HG02943 (cell line): ENCODE measurements around the gene SCARF1.
A peak's percentile ranks its signal among the peaks of the same experiment; 100 is the strongest.
"Not testable (repeated sequence)": the region's sequence is repeated elsewhere in the genome, so short reads cannot be mapped to it uniquely, and the experiment has no call there.

Experiments
- ATAC-seq: cut with Tn5 transposase; IDR thresholded peaks from one replicate; pipeline ENCODE4 v1.9.1; 2021; ENCODE audit warnings: mild to moderate bottlenecking, low read depth, moderate library complexity; ENCODE audit not compliant: unreplicated experiment

SCARF1 gene

GRCh38 chr17:1645207-1646171 is at the start of gene SCARF1:
Gene SCARF1, minus strand, starts transcription at chr17:1645732. Its CDS starts 35 bp downstream, at chr17:1645697.
- no peak for ATAC-seq

- ATAC-seq = no peak
Observed at GRCh38 chr17:1693339-1693738, 47.8 kb upstream of the SCARF1 start.

GRCh38 chr17:1690544-1691221 is 45.2 kb upstream of the SCARF1 start:
- ATAC-seq = no peak

- not testable (repeated sequence) for ATAC-seq
Observed at GRCh38 chr17:1688405-1688804, 42.9 kb upstream of the SCARF1 start.

- ATAC-seq = no peak
Observed at GRCh38 chr17:1686086-1686485, 40.6 kb upstream of the SCARF1 start.

GRCh38 chr17:1684378-1685189 is 39.1 kb upstream of the SCARF1 start, which contains the start of gene PRPF8:
Gene PRPF8, minus strand, starts transcription at chr17:1684867. Its CDS starts 296 bp downstream, at chr17:1684571.
- peak; percentile 97 for ATAC-seq

- ATAC-seq = no peak
Observed at GRCh38 chr17:1683459-1683858, 37.9 kb upstream of the SCARF1 start.

GRCh38 chr17:1676401-1676800 is 30.9 kb upstream of the SCARF1 start:
- ATAC-seq = no peak

- ATAC-seq = no peak
Observed at GRCh38 chr17:1673041-1673785, 27.7 kb upstream of the SCARF1 start.

- not testable (repeated sequence) for ATAC-seq
Observed at GRCh38 chr17:1663934-1664333, 18.4 kb upstream of the SCARF1 start.

- no peak for ATAC-seq
Observed at GRCh38 chr17:1661045-1661444, 15.5 kb upstream of the SCARF1 start.

GRCh38 chr17:1658100-1658499 is 12.6 kb upstream of the SCARF1 start:
- ATAC-seq = no peak

GRCh38 chr17:1653735-1654134 is 8.2 kb upstream of the SCARF1 start:
- no peak for ATAC-seq

- not testable (repeated sequence) for ATAC-seq
Observed at GRCh38 chr17:1652794-1653193, 7.3 kb upstream of the SCARF1 start.

GRCh38 chr17:1651559-1651844 is 6.0 kb upstream of the SCARF1 start:
- no peak for ATAC-seq

- ATAC-seq = no peak
Observed at GRCh38 chr17:1650731-1651558, 5.4 kb upstream of the SCARF1 start.

GRCh38 chr17:1649844-1650501 is 4.4 kb upstream of the SCARF1 start, which contains the start of gene RILP:
Gene RILP, minus strand, starts transcription at chr17:1649866. Its CDS starts 62 bp downstream, at chr17:1649804.
- ATAC-seq = no peak

- peak; percentile 34 for ATAC-seq
Observed at GRCh38 chr17:1648963-1649843, 3.7 kb upstream of the SCARF1 start.
